ENCODE results near the gene CYB5D1. TPM values are rescaled to one million over a fixed set of nuclear protein-coding genes. Genes with fewer than 3 reads are reported as not detected.

CYB5D1 gene
- total and polyA plus RNA-seq, 2 of the 8 experiments (the other 6 are each of a cell fraction or from before 2014, with no cell fraction given): 11.0 to 18.0 TPM

- TF ChIP-seq SIN3A (conservative IDR thresholded peaks at IDR 0.05 in 1 of 2, IDR thresholded peaks at IDR 0.05 in 1 of 2; ENCODE audit: low read depth in 1 of 2, low read length in 2 of 2) (no peak; a peak in 2 of 4 replicates), KDM4A (IDR thresholded peaks at IDR 0.05; ENCODE audit: low read depth, low read length, severe bottlenecking) (peak; percentile 65), POLR2AphosphoS5 (IDR thresholded peaks at IDR 0.05; ENCODE audit: low read depth, low read length) (no peak), SAP30 (IDR thresholded peaks at IDR 0.05; ENCODE audit: insufficient read depth, insufficient replicate concordance, low read length) (no peak), YY1 (IDR thresholded peaks at IDR 0.05; ENCODE audit: low read depth, low read length) (no peak), SIX5 (IDR thresholded peaks at IDR 0.05; ENCODE audit: low read depth, low read length) (no peak), CREB1 (IDR thresholded peaks at IDR 0.05) (no peak), HDAC2 (IDR thresholded peaks at IDR 0.05; ENCODE audit: borderline replicate concordance in 1 of 2, low read depth in 2 of 2, low read length in 2 of 2) (0 out of 4 replicates have a peak, but pooled peaks of 1 of the 2 experiments have one; percentile 71), NRF1 (IDR thresholded peaks at IDR 0.05; ENCODE audit: low read depth, low read length) (no peak), SP1 (IDR thresholded peaks at IDR 0.05; ENCODE audit: low read depth, low read length) (peak; percentile 69; the same call in 1 of the 2 replicates), KDM5A (IDR thresholded peaks at IDR 0.05; ENCODE audit: low read length) (no peak), SRF (IDR thresholded peaks at IDR 0.05; ENCODE audit: low read depth, low read length) (no peak), POU5F1 (IDR thresholded peaks at IDR 0.05; ENCODE audit: low read depth, low read length) (no peak), RAD21 (IDR thresholded peaks at IDR 0.05 in 1 of 2, conservative IDR thresholded peaks at IDR 0.05 in 1 of 2; ENCODE audit: low read depth in 2 of 2, low read length in 2 of 2) (no peak), CHD2 (IDR thresholded peaks at IDR 0.05; ENCODE audit: low read length) (no peak), EGR1 (IDR thresholded peaks at IDR 0.05; ENCODE audit: borderline replicate concordance, low read depth, low read length) (peak; percentile 76; the same call in 1 of the 2 replicates), ASH2L (IDR thresholded peaks at IDR 0.05; ENCODE audit: low read length) (no peak)
Measured at GRCh38 chr17:7841915-7842379, 15.9 kb upstream of the CYB5D1 start (continued).

Data from H1 (cell line).